ENCODE data around the gene ADAMTSL3.

DNA sequence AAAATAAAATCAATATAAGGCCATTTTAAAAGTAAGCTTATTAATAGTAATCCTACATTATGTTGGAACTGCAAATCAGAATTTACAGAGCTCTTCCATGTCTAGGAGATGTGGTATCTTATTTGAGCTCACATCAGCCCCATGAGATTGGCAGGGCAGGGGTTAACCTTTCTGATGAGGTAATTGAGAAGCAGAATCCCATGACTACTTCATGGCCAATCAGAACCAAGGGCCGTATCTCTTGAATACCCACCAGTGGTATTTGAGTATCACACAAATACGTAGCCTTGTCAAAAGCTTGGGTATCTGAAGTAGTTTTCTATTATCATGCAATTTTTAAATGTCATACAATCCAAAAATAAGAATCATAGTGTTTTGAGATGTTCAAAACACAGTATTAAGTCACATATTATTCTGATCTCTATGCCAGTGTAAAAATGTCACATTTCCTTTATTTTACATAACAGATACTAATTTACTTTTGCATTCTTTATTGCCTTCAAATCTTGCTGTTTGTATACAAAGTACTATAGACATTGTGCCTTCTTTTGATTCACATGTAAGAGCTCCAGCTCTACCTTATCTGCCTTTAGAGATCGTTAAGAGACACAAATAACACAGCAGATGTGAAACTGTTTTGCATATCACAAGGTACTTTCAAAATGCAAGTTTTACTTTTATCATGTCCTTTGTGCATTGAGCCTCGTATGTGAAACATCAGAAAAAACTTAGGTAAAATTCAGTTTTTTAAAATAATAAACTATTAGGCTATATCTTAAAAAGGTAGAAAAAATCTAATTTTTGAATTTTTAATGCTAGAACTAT lies 329.9 kb downstream of the ADAMTSL3 start:
- TF ChIP-seq TAF1 (IDR thresholded peaks at IDR 0.05; ENCODE audit: low read depth) (no peak), FOXM1 (IDR thresholded peaks at IDR 0.05; ENCODE audit: borderline replicate concordance, low read depth) (no peak), EP300 (IDR thresholded peaks at IDR 0.05; ENCODE audit: borderline replicate concordance) (no peak), CREB1 (IDR thresholded peaks at IDR 0.05; ENCODE audit: low read depth) (no peak), RAD21 (IDR thresholded peaks at IDR 0.05; ENCODE audit: low read depth) (no peak), TCF12 (IDR thresholded peaks at IDR 0.05; ENCODE audit: low read depth) (no peak), YY1 (IDR thresholded peaks at IDR 0.05; ENCODE audit: low read depth) (no peak), EGR1 (IDR thresholded peaks at IDR 0.05) (no peak), CEBPB (IDR thresholded peaks at IDR 0.05) (no peak), NFIC (IDR thresholded peaks at IDR 0.05) (no peak)
- TF ChIP-seq, protein P1, sequence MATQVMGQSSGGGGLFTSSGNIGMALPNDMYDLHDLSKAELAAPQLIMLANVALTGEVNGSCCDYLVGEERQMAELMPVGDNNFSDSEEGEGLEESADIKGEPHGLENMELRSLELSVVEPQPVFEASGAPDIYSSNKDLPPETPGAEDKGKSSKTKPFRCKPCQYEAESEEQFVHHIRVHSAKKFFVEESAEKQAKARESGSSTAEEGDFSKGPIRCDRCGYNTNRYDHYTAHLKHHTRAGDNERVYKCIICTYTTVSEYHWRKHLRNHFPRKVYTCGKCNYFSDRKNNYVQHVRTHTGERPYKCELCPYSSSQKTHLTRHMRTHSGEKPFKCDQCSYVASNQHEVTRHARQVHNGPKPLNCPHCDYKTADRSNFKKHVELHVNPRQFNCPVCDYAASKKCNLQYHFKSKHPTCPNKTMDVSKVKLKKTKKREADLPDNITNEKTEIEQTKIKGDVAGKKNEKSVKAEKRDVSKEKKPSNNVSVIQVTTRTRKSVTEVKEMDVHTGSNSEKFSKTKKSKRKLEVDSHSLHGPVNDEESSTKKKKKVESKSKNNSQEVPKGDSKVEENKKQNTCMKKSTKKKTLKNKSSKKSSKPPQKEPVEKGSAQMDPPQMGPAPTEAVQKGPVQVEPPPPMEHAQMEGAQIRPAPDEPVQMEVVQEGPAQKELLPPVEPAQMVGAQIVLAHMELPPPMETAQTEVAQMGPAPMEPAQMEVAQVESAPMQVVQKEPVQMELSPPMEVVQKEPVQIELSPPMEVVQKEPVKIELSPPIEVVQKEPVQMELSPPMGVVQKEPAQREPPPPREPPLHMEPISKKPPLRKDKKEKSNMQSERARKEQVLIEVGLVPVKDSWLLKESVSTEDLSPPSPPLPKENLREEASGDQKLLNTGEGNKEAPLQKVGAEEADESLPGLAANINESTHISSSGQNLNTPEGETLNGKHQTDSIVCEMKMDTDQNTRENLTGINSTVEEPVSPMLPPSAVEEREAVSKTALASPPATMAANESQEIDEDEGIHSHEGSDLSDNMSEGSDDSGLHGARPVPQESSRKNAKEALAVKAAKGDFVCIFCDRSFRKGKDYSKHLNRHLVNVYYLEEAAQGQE (IDR thresholded peaks at IDR 0.05; ENCODE audit: low read depth): no peak
- TF ChIP-seq, protein P2, sequence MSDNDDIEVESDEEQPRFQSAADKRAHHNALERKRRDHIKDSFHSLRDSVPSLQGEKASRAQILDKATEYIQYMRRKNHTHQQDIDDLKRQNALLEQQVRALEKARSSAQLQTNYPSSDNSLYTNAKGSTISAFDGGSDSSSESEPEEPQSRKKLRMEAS (IDR thresholded peaks at IDR 0.05): no peak
